GM23338 (cell line): ENCODE results near the gene RXFP2. TPM values are rescaled to one million over a fixed set of nuclear protein-coding genes. Genes with fewer than 3 reads are reported as not detected.

Source experiments
- ATAC-seq: fragments of 200-7000 bp; cut with Tn5 transposase; 3 replicates; pipeline ENCODE4 v1.9.1; 2020
- DNase-seq: peaks from one replicate; pipeline ENCODE4 v3.0.0-alpha.2; 2015; ENCODE audit warnings: low spot score
- H2AFZ ChIP-seq: fragments of 200-600 bp; sonication (generic); 2 replicates; pipeline ENCODE4 v1.8.0; 2016; ENCODE audit warnings: antibody characterized with exemption, mild to moderate bottlenecking, moderate library complexity
- H3F3A ChIP-seq: fragments of 200-600 bp; sonication (generic); replicated peaks from 2 replicates; pipeline ENCODE4 v1.8.0; 2017; ENCODE audit warnings: antibody characterized with exemption, mixed run types, low read depth
- H3K27ac ChIP-seq: fragments of 200-600 bp; sonication (generic); 2 replicates; pipeline ENCODE4 v1.6.1; 2016; ENCODE audit warnings: low read depth
- H3K27me3 ChIP-seq: fragments of 200-600 bp; sonication (generic); 2 replicates; pipeline ENCODE4 v1.8.0; 2016; ENCODE audit warnings: mild to moderate bottlenecking, mixed run types, moderate library complexity; ENCODE audit not compliant: insufficient read depth
- H3K36me3 ChIP-seq: fragments of 200-600 bp; sonication (generic); 2 replicates; pipeline ENCODE4 v1.8.0; 2016; ENCODE audit warnings: mild to moderate bottlenecking; ENCODE audit not compliant: insufficient read depth
- H3K4me1 ChIP-seq: fragments of 200-600 bp; sonication (generic); 2 replicates; pipeline ENCODE4 v1.8.0; 2016; ENCODE audit warnings: mild to moderate bottlenecking, moderate library complexity; ENCODE audit not compliant: insufficient read depth
- H3K4me2 ChIP-seq: fragments of 200-600 bp; sonication (generic); 2 replicates; pipeline ENCODE4 v1.7.1; 2017; ENCODE audit warnings: mixed run types
- H3K4me3 ChIP-seq: fragments of 200-600 bp; sonication (generic); 2 replicates; pipeline ENCODE4 v1.6.1; 2016; ENCODE audit warnings: mixed run types
- H3K79me2 ChIP-seq: fragments of 200-600 bp; sonication (generic); replicated peaks from 2 replicates; pipeline ENCODE4 v1.8.0; 2017; ENCODE audit warnings: mild to moderate bottlenecking; ENCODE audit not compliant: insufficient read depth
- H3K9me2 ChIP-seq: fragments of 200-600 bp; sonication (generic); 2 replicates; pipeline ENCODE4 v1.8.0; 2017; ENCODE audit not compliant: insufficient read depth
- H4K20me1 ChIP-seq: fragments of 200-600 bp; sonication (generic); replicated peaks from 2 replicates; pipeline ENCODE4 v1.8.0; 2017; ENCODE audit warnings: mild to moderate bottlenecking; ENCODE audit not compliant: insufficient read depth
- H3K27ac Mint-ChIP-seq: 2 replicates; pipeline ENCODE4 v1.8.0; 2020; ENCODE audit warnings: inconsistent platforms, mild to moderate bottlenecking, moderate library complexity, mixed read lengths
- H3K27me3 Mint-ChIP-seq: 3 replicates; pipeline ENCODE4 v1.8.0; 2022; ENCODE audit warnings: low read depth, mild to moderate bottlenecking, moderate library complexity, mixed read lengths, inconsistent platforms; ENCODE audit not compliant: insufficient read depth, poor library complexity
- H3K36me3 Mint-ChIP-seq: 3 replicates; pipeline ENCODE4 v1.8.0; 2021; ENCODE audit warnings: low read depth, mild to moderate bottlenecking, inconsistent platforms, moderate library complexity, mixed read lengths
- H3K4me1 Mint-ChIP-seq: 3 replicates; pipeline ENCODE4 v1.8.0; 2020; ENCODE audit warnings: mild to moderate bottlenecking, inconsistent platforms, mixed read lengths
- H3K4me3 Mint-ChIP-seq: 3 replicates; pipeline ENCODE4 v1.8.0; 2021; ENCODE audit warnings: moderate library complexity, mild to moderate bottlenecking, inconsistent platforms, mixed read lengths
- H3K9me3 Mint-ChIP-seq: 3 replicates; pipeline ENCODE4 v1.8.0; 2020; ENCODE audit warnings: moderate library complexity, mild to moderate bottlenecking, inconsistent platforms, mixed read lengths
- CREB1 ChIP-seq: fragments of 250-450 bp; sonication (Bioruptor Pico); IDR thresholded peaks from 2 replicates; pipeline ENCODE4 v1.5.0; 2020; ENCODE audit warnings: low read depth, mild to moderate bottlenecking, moderate library complexity
- CTCF ChIP-seq, 2 experiments: fragments of 200-600 bp in 1 of 2; sonication (generic) in 1 of 2; conservative IDR thresholded peaks; 2 replicates each; pipeline versions ENCODE4 v1.5.1 to v1.6.1; 2016 to 2017; ENCODE audit warnings: antibody characterized with exemption in 2 of 2, low read depth in 2 of 2, mild to moderate bottlenecking in 2 of 2, moderate library complexity in 1 of 2
- ETS1 ChIP-seq: IDR thresholded peaks from 2 replicates; pipeline ENCODE4 v1.6.1; 2016; ENCODE audit warnings: antibody characterized with exemption
- EZH2phosphoT487 ChIP-seq: fragments of 200-600 bp; sonication (generic); IDR thresholded peaks from one replicate; pipeline ENCODE4 v1.8.1; 2018; ENCODE audit warnings: antibody characterized with exemption; ENCODE audit not compliant: unreplicated experiment
- JUNB ChIP-seq: IDR thresholded peaks from one replicate; pipeline ENCODE4 v1.6.1; 2016; ENCODE audit warnings: antibody characterized with exemption; ENCODE audit not compliant: unreplicated experiment
- NANOG ChIP-seq: IDR thresholded peaks from 2 replicates; pipeline ENCODE4 v1.6.1; 2016; ENCODE audit warnings: antibody characterized with exemption, borderline replicate concordance
- POLR2AphosphoS5 ChIP-seq: IDR thresholded peaks from 2 replicates; pipeline ENCODE4 v1.6.1; 2016; ENCODE audit warnings: antibody characterized with exemption, low read depth
- REST ChIP-seq: IDR thresholded peaks from one replicate; pipeline ENCODE4 v1.6.1; 2018; ENCODE audit warnings: antibody characterized with exemption; ENCODE audit not compliant: unreplicated experiment
- STAT1 ChIP-seq: IDR thresholded peaks from one replicate; pipeline ENCODE4 v1.6.1; 2016; ENCODE audit warnings: antibody characterized with exemption; ENCODE audit not compliant: unreplicated experiment
- ZNF114 ChIP-seq: fragments of 250-450 bp; sonication (Bioruptor Pico); IDR thresholded peaks from 2 replicates; pipeline ENCODE4 v1.5.0; 2020; ENCODE audit warnings: mild to moderate bottlenecking, moderate library complexity
- ZNF462 ChIP-seq: fragments of 250-450 bp; sonication (Bioruptor Pico); IDR thresholded peaks from 2 replicates; pipeline ENCODE4 v1.5.0; 2020; ENCODE audit warnings: mild to moderate bottlenecking, moderate library complexity
- polyA plus RNA-seq: library from polyadenylated mRNA; unstranded; fragments of >200 nt; fragmentation: Nextera tagmentation; extraction: Ambion mirVana; gene quantifications from 2 replicates; pipeline ENCODE4 v1.2.1, GENCODE V29; 2016
- total RNA-seq: library from RNA; depleted of rRNA; stranded (reverse); fragments of >200 nt; shearing (Covaris generic); gene quantifications from 2 replicates; pipeline ENCODE4 v1.2.3, GENCODE V29; 2014

RXFP2 gene
- total and polyA plus RNA-seq, 2 experiments from 2014 or later: not detected

GRCh38 chr13:31703780-31704179 is 35.5 kb upstream of the RXFP2 start (continued):
- TF ChIP-seq CTCF (conservative IDR thresholded peaks at IDR 0.05; ENCODE audit: low read depth in 2 of 2) (no peak), NANOG (no peak), EZH2phosphoT487 (no peak)

- Histone ChIP-seq H2AFZ (0 out of 2 replicates have a peak overlapping the region, but pooled peaks have one; percentile 11), H3K27me3 (no peaks in the 10 kb centered on the region), H3F3A (no peaks in the 10 kb centered on the region), H4K20me1 (no peaks in the 10 kb centered on the region), H3K4me2 (no peak overlapping the region), H3K4me3 (no peak overlapping the region), H3K27ac (no peak overlapping the region), H3K79me2 (no peaks in the 10 kb centered on the region), H3K36me3 (no peaks in the 10 kb centered on the region), H3K9me2 (no peaks in the 10 kb centered on the region), H3K4me1 (no peaks in the 10 kb centered on the region)
- H3K4me1 Mint-ChIP-seq: peaks cover 23% of the 10 kb centered on the region
- ATAC-seq: no peak
- H3K27me3 Mint-ChIP-seq: peaks cover 4% of the 10 kb centered on the region
- no peak for DNase-seq
- peaks cover under 1% of the 10 kb centered on the region; the same call in 1 of the 3 replicates for H3K36me3 Mint-ChIP-seq
- H3K4me3 Mint-ChIP-seq: no peak overlapping the region
- H3K9me3 Mint-ChIP-seq: no peaks in the 10 kb centered on the region
- peak overlapping the region; percentile 4; the same call in 1 of the 2 replicates for H3K27ac Mint-ChIP-seq
- TF ChIP-seq STAT1 (no peak), POLR2AphosphoS5 (no peak), CREB1 (CRISPR knock-in tag) (no peak), ZNF114 (CRISPR knock-in tag) (no peak), ETS1 (no peak), REST (no peak), ZNF462 (CRISPR knock-in tag) (no peak), NANOG (no peak), JUNB (no peak), EZH2phosphoT487 (no peak)
Observed at GRCh38 chr13:31706105-31706504, 33.2 kb upstream of the RXFP2 start.
